Ishikawa (cell line): ENCODE results near the gene PRR5L.

ENCODE experiments used
- CEBPB ChIP-seq: IDR thresholded peaks from 2 replicates; pipeline ENCODE4 v1.6.1; 2012
- EGR1 ChIP-seq: IDR thresholded peaks from 2 replicates; pipeline ENCODE4 v1.6.1; 2012
- EP300 ChIP-seq: IDR thresholded peaks from 2 replicates; pipeline ENCODE4 v1.6.1; 2012; ENCODE audit warnings: borderline replicate concordance
- FOXM1 ChIP-seq: IDR thresholded peaks from 2 replicates; pipeline ENCODE4 v1.6.1; 2012; ENCODE audit warnings: low read depth, borderline replicate concordance
- NFIC ChIP-seq: IDR thresholded peaks from 2 replicates; pipeline ENCODE4 v1.6.1; 2012
- RAD21 ChIP-seq: IDR thresholded peaks from 2 replicates; pipeline ENCODE4 v1.6.1; 2012; ENCODE audit warnings: low read depth
- TAF1 ChIP-seq: IDR thresholded peaks from 2 replicates; pipeline ENCODE4 v1.6.1; 2012; ENCODE audit warnings: low read depth, mild to moderate bottlenecking
- TEAD4 ChIP-seq: IDR thresholded peaks from 2 replicates; pipeline ENCODE4 v1.6.1; 2012
- YY1 ChIP-seq: IDR thresholded peaks from 2 replicates; pipeline ENCODE4 v1.6.1; 2012; ENCODE audit warnings: low read depth
- TF ChIP-seq, protein P1 (sequence below): IDR thresholded peaks from 2 replicates; pipeline ENCODE4 v1.6.1; 2012; ENCODE audit warnings: low read depth, mild to moderate bottlenecking
- TF ChIP-seq, protein P2 (sequence below): IDR thresholded peaks from 2 replicates; pipeline ENCODE4 v1.6.1; 2012

DNA sequence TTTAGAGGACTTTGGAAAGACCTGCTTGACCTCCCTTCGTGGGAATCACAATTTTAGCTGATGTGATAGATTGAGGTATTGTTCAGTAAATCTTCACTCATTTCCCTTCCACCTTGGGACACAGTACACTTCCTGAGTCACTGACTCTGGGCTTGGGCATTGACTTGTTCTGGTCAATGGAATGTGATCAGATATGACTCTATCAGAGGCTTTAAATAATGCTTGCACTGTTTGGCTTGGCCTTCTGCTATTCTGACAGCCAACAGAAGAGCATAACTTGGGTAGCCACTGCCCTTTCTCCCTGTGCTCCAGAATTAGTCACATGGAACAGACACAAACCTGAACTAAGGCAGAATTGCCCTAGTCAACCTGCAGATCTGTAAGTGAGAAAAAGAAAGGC is 12.5 kb downstream of the PRR5L start:
- TF ChIP-seq TEAD4 (no peak), EP300 (no peak), RAD21 (no peak), NFIC (no peak), TAF1 (no peak), EGR1 (no peak), CEBPB (no peak), FOXM1 (no peak), YY1 (no peak)
- TF ChIP-seq, protein P1, sequence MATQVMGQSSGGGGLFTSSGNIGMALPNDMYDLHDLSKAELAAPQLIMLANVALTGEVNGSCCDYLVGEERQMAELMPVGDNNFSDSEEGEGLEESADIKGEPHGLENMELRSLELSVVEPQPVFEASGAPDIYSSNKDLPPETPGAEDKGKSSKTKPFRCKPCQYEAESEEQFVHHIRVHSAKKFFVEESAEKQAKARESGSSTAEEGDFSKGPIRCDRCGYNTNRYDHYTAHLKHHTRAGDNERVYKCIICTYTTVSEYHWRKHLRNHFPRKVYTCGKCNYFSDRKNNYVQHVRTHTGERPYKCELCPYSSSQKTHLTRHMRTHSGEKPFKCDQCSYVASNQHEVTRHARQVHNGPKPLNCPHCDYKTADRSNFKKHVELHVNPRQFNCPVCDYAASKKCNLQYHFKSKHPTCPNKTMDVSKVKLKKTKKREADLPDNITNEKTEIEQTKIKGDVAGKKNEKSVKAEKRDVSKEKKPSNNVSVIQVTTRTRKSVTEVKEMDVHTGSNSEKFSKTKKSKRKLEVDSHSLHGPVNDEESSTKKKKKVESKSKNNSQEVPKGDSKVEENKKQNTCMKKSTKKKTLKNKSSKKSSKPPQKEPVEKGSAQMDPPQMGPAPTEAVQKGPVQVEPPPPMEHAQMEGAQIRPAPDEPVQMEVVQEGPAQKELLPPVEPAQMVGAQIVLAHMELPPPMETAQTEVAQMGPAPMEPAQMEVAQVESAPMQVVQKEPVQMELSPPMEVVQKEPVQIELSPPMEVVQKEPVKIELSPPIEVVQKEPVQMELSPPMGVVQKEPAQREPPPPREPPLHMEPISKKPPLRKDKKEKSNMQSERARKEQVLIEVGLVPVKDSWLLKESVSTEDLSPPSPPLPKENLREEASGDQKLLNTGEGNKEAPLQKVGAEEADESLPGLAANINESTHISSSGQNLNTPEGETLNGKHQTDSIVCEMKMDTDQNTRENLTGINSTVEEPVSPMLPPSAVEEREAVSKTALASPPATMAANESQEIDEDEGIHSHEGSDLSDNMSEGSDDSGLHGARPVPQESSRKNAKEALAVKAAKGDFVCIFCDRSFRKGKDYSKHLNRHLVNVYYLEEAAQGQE: no peak
- TF ChIP-seq, protein P2, sequence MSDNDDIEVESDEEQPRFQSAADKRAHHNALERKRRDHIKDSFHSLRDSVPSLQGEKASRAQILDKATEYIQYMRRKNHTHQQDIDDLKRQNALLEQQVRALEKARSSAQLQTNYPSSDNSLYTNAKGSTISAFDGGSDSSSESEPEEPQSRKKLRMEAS: no peak
